Fibroblast of skin of left quadriceps (primary cell): Measurements from ENCODE around the gene RPP38.

Source experiments
- DNase-seq, 2 experiments: peaks; one replicate each; pipeline ENCODE4 v3.0.0-alpha.2; 2013; ENCODE audit warnings: low read depth in 2 of 2

The RPP38 gene, protein sequence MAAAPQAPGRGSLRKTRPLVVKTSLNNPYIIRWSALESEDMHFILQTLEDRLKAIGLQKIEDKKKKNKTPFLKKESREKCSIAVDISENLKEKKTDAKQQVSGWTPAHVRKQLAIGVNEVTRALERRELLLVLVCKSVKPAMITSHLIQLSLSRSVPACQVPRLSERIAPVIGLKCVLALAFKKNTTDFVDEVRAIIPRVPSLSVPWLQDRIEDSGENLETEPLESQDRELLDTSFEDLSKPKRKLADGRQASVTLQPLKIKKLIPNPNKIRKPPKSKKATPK

DNA sequence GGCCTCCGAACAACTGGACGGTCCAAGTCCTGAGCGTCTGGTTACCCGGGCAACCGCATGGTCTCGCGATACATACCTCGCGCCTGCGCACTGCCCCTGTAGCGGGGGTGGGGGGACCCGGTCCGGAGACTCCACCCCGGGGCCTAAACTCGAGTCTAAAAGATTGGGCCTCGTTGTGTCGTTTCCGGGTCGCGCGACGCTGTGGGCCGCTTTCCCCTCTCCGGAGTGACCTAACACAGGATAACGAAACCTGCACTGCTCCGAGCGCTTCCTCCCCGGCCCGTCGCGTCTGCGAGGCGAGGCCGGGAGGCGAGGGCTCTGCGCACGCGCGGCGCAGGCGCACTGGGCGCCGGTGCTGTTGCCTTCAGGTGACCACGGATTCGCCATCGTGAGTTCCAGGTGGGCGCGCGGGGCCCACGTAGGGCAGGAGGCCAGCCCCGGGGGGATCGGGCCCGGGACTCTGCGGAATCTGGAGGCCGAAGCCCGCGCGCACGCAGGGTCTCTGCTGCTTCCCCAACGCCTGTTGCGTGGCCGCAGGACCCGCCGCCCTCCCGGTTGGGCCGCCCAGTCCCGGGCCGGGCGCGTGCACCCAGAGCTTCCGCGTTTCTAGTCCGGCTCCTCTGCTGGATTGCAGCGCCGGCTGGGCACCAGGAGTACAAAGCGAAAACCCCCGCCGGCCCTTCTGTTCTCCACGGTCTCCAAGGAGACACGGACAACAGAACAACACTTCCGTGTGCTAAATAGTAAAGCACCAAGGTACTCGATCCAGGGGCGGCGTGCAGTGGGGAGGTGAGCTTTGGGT lies at the start of gene RPP38:
RPP38 (plus strand) TSS at position 345 of the 802 bp plus-strand sequence. CDS start 5,960 bp downstream, outside the sequence.
- DNase-seq, result peak; percentile 88

DNA sequence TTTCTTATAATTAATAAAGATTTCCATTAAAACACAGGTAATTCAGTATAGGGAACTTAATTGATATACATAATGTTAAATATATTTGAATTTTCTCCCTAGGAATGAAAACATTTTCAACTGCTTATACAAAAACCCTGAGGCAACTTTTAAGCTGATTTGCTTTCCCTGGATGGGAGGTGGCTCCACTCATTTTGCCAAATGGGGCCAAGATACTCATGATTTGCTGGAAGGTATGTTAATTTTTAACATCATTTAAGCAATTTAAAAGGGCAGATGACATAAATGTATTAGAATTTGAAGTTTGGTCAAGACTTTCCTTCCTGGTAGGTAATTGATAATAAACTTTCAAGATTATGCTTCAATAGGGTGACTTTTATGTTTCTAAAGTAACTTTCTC lies 47.6 kb upstream of the RPP38 start:
- DNase-seq, result no peak

DNA sequence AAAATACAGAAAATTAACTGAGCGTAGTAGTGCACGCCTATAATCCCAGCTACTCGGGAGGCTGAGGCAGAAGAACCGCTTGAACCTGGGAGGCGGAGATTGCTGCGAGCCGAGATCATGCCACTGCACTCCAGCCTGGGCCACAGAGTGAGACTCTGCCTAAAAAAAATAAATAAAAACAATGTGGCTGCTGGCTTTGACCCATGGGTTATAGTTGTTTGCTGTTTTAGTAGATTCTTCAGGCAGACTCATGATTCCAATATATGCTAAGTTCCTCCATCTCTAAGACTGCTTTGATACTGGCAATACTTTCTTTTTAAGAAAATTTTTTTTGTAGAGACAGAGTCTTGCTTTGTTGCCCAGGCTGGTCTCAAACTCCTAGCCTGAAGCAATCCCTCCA lies 45.0 kb upstream of the RPP38 start:
- DNase-seq, result no peak

DNA sequence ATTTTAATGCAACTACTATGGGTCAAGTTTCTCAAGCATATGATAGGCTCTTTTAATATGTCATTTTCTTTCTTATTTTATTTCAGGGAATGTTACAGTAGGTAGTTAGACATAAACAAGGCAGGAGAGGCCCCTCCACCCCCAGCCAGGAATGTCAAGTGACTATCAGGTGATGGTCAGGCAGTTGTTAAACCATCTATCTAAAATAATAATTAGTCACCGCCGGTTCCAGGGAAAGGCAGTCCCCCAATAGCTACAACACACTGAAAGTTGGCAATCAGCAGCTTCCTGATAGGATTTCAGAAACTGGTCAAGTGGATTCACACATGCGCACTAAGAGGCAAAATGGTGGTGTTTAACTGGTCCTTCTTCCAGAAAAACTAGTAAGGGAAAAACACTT lies 44.1 kb upstream of the RPP38 start:
- no peak for DNase-seq

DNA sequence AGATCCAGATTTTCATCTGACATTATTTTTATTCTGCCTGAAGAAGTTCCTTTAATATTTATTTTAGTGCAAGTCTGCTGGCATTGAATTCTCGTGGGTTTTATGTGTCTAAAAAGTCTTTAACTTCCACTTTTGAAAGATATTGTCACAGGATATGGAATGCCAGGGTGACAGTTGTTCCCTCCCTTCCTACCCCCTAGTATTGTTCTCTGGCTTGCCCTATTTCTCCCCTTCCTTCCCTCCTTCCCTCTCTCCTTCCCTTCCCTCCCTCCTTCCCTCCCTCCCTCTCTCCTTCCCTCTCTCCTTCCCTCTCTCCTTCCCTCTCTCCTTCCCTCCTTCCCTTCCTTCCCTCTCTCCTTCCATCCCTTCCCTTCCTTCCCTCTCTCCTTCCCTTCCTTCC lies 38.5 kb upstream of the RPP38 start:
- no peak for DNase-seq

DNA sequence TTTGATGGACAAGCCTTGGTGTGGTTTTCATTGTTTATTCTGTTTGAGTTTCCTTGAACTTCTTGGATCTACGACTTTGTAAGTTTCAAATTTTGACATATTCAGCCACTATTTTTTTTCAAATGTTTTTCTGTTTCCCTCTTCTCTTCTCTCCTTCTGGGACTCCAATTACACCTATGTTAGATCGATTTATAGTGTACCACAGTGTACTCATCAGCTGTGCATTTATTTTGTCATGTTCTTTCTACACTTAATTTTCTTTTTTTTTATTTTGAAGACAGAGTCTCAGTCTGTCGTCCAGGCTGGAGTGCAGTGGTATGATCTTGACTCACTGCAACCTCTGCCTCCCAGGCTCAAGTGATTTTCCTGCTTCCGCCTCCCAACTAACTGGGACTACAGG lies 37.2 kb upstream of the RPP38 start:
- DNase-seq, result no peak

DNA sequence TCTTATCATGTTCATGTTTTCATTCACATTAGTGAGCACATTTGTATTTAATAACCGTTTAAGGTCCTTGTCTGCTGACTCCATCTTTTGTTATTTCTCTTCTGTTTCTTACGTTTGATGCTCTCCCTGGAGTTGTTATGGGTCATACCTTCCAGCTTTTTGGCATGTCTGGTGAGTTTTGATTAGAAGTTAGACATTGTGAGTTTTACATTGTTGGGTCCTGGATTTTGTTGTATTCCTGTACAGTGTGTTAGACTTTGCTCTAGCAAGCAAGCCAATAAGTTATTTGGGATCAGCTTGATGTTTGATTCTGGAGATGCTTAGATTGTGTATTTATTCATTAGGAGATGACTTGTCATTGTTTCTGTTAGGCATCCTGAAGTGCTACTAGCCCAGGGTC lies 36.5 kb upstream of the RPP38 start:
- no peak for DNase-seq

DNA sequence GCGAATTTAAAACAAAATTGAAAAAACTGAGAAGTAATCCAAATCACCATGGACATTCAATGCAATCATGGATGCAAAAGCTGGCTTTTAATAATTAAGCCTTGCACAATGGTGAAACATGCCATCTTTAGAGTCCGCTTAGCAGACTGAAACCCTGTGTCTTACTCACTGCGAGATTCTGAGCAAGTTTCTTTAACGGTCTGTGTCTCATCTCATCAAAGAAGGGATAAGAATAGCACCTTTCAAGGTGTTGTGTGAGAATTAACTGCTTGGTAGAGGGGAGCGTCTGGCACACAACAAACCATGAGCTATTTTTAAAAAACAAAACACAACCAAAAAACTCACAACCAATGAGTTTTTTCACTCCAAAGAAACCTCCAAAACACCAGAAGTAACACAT lies 30.0 kb upstream of the RPP38 start:
- no peak for DNase-seq

DNA sequence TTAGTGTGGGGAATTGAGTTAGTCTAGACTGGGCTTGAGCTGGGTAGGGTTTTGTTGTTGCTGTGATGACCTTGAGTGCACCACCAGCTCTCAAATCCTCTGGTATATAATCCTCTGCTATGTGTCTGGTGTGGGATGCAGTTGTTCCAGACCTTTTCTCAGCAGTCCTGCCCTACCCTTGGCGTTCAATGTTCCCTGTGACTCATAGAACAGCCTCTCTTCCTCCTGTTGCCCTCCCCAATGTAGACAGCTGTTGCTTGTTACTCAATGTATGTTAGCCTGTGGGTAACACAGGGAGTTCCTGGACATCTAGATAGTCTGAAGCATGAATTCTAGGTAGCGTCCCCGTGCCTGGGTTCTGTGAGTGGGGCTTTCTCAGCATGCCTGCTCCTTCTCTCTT lies 28.4 kb upstream of the RPP38 start:
- no peak for DNase-seq

DNA sequence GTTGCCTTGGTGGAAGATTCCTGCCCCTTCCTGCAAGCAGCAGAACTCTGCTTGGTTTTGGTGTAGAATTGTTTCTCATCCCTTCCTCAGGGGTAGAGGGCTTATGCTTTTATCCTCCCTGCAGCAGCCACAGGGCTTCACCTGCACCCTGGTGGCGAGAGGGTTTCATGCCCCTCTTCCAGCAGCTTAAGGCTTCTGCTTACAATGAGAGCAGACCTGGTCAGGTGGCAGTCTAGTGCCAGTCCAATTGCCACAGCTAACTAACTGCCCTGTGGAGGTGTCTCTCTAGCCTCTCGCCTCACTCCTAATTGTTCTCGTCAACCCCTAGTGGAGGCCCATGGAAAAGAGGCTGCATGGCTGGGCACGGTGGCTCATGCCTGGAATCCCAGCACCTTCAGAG lies 27.9 kb upstream of the RPP38 start:
- no peak for DNase-seq

DNA sequence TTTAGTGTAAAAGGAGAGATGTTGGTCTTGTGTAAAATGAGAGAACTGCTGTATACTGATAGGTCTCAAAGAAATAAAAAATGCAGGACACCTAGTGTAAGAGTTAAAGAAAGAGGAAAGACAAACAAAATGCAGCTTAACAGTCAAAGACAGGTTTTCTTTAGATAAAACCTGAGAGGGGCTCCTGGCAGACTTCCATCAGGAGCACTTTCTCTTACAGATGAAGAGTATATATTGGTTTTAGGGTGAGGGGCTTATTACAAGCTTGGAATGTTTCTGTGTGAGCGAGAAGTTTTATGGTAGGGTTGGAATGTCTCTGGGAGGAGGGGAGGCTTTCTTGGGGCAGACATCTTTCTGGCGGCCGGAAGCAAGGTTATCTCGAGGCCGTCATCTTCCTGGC lies 24.8 kb upstream of the RPP38 start:
- no peak for DNase-seq

DNA sequence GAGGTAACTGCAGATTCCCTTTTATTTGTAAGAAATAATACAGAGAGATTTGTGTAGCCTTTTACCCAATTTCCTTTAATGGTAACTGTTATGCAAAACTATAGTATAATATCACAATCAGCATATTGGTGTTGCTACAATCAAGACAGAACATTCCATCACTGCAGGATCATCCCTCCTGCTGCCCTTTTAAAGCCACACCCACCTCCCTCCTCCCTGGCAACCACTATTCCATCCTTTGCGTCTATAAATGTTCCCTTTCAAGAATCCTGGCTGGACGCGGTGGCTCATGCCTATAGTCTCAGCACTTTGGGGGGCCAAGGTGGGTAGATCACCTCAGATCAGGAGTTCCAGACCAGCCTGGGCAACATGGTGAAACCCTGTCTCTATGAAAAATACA lies 21.7 kb upstream of the RPP38 start:
- no peak for DNase-seq

DNA sequence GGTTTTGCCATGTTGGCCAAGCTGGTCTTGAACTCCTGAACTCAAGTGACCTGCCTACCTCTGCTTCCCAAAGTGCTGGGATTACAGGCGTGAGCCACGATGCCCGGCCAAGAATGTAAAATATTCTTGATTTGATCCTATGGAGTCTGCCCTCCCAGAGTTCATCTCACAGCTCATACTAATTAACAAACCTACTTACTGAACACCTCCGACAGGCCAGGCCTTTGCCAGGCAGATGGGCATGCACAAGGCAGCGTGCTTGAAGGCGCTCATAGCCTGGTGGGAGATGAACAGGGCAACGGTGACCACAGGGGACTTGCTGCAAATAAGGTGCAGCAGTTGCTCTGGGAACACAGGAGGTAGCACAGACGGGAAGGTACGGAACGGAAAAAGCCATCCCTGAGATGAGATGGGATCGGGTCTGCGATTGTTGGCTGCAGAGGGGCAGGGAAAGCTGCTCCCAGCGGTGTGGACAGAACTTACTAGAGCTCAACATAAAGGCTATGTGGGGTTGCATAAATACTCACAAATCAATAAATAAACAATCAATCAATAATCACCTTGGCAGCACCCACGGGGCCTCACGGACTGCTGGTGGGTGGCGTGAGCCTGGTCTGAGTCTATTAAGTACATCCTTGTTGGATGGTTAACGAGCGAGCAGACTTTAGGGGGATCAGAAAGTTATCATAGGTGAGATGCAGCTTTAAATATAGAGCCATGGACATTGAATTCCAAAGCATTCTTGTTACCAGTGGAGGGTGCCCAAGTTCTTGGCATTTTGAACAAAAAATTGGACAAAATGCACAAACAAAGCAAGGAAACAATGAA lies 13.3 kb upstream of the RPP38 start:
- no peak for DNase-seq

DNA sequence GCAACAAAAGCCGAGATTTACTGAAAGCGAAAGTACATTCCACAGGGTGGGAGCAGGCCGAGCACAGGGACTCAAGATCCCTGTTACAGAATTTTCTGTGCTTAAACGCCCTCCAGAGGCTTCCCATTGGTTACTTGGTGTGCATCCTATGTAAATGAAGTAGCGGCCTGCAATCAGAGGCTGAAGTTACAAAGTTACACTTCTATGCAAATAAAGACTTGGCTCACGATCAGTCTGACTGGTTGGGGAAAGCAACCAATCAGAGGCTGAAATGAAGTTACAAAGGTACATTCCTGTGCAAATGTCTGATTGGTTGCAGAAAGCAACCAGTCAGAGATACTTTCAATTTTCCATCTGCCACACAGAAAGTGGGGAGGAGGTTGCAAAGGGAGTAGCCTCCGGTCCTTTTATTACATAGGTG lies 12.6 kb upstream of the RPP38 start:
- DNase-seq, result peak; percentile 84

DNA sequence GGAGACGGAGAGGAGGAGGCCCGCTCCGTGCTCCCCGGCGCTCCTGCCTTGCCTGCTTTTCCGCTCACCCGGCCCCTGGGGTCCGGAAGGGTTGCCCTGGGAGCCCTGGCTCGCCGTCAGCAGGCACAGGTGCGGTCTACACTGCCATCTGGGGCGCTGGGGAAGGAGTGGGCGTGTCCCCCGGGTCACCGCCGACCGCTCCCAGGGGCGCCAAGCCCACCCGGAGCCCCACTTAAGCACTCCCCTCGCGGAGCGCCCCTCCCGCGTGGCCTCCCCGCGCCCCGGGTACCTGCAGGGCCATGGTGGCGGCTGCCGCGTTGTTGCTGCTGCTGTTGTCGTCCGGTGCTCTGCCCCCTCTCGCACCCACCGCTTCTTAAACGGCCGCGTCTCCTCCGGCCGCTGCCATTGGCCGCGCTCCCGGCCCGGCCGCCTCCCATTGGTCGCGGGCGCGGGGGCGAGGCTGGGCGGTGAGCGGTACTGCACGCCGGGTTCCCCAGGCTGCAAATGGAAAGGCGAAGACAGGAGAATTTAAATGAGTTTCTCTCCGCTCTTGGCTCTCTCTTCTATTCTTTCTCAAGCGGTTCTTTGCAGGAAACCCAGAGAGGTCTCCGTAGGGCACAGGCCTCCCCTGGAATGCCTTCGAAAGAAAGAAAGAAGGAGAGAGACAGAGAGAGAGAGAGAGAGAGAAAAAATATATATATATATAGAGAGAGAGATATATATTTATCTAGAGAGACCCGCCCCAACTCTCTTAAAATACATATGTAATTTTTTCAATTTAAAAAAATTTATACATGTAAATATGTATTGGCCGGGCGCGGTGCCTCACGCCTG lies 8.5 kb upstream of the RPP38 start, which contains the start of gene ACBD7:
ACBD7 (minus strand) TSS at position 349 of the 834 bp plus-strand sequence; CDS start at position 301, 48 bp downstream.
- DNase-seq, result peak; percentile 31 to 34

DNA sequence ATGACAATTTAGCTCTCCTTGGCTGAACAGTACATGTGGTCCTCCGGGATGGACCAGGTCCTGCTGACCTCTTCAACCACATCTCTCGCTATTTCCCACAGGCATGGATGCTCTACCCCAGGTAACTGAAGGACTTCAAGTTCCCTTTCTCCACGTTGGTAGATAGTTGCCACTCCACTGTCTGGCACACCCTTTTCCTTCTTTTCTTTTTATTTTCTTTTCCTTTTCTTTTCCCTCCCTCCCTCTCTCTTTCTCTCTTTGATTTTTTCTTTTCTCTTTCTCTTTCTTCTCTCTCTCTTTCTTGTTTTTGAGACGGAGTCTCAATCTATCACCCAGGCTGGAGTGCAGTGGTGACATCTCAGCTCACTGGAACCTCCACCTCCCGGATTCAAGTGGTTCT lies 5.7 kb upstream of the RPP38 start:
- DNase-seq, result no peak

DNA sequence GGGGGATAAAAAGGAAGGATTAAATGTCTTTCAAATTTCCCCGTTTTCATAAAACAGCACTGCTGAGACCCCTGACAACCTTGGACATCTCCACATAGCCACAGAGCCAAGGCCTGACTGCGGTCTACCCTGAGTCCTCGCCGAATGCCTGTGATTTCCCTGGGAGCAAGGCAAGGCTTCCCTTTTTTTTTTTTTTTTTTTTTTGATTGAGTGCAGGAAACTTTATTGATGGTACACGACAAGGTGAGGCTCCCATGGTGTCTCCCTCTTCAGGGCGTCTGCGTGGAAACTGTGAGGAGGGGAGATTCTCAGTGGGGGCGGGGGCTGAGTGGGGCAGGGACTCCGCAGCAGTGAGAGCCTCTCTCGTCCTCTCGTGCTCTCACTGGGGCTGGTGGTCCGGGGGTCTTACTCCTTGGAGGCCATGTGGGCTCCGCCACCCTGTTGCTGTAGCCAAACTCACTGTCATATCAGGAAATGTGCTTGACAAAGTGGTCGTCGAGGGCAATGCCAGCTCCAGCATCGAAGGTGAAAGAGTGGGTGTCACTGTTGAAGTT lies 4.2 kb upstream of the RPP38 start:
- DNase-seq, result no peak

DNA sequence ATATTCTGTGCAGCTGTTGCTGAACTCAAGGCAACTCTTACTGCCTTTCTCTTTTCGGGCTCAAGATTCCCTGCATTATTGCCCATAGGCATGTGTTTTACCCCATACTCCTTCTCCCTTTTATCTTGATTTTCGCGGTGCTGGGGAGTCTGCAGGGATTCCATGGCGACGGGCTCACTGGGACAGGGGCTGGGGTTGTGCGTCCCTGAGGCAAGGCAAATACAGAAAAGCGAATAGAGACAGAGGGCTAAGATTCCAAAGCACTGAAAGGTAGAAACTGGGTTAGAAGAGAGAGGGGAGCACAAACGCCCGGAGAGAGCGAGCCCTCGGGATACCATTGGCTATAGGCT lies 519 bp upstream of the RPP38 start:
- no peak for DNase-seq

DNA sequence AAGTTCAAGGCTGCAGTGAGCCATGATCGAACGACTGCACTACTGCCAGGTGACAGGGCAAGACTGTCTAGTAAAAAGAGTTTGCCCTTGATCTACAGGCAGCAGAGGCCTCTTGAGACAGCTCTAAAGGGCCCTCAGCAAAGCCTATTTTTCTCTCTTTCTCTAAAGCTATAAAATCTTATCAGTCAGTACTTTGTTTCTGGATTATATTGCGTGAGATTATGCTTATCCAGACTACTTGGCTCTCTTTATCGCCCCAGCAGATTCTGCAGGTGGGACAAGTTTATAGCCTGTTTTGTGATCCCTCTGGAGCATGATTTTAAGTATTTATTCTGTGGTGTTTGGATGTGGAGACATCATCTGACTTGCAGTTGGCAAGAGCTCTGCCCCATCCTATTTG lies 2.7 kb downstream of the RPP38 start:
- DNase-seq, result no peak

DNA sequence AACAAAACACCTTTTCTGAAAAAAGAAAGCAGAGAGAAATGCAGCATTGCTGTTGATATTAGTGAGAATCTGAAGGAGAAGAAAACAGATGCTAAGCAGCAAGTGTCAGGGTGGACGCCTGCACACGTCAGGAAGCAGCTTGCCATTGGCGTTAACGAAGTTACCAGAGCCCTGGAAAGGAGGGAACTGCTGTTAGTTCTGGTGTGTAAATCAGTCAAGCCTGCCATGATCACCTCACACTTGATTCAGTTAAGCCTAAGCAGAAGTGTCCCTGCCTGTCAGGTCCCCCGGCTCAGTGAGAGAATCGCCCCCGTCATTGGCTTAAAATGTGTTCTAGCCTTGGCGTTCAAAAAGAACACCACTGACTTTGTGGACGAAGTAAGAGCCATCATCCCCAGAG lies 6.4 kb downstream of the RPP38 start:
- no peak for DNase-seq

DNA sequence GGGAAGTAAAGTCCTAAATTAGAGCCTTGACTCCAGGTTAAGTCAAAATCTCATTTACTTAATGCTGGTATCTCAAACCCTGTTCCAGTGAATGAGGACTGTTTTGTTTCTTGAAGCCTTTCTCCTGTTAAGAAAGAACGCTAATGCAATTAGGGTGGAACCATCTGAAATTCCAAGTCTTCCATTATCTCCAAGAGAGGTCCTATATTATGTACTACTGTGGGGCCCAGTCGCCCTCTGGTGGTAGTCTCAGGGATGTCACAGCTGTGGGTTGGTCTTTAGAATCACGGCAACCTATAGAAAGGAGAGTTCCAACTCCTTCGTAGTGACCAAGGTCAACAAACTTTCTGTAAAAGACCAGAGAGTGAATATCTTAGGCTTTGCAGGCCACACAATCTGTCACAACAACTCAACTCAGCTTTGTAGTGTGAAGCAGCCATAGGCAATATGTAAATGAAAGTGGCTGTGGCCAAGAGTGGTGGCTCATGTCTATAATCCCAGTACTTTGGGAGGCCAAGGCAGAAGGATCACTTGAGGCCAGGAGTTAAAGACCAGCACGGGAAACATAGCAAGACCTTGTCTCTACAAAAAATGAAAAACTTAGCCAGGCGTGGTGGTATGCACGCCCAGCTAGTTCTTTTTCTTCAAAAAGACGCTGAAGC lies 9.3 kb downstream of the RPP38 start:
- DNase-seq, result peak in 1 of 2 experiments; percentile 39
